HCEC 1CT (cell line): ENCODE data around the gene MAGED1.

Experiments used
- DNase-seq: peaks from one replicate; pipeline ENCODE4 v3.0.0-alpha.2; 2017

MAGED1 gene, protein sequence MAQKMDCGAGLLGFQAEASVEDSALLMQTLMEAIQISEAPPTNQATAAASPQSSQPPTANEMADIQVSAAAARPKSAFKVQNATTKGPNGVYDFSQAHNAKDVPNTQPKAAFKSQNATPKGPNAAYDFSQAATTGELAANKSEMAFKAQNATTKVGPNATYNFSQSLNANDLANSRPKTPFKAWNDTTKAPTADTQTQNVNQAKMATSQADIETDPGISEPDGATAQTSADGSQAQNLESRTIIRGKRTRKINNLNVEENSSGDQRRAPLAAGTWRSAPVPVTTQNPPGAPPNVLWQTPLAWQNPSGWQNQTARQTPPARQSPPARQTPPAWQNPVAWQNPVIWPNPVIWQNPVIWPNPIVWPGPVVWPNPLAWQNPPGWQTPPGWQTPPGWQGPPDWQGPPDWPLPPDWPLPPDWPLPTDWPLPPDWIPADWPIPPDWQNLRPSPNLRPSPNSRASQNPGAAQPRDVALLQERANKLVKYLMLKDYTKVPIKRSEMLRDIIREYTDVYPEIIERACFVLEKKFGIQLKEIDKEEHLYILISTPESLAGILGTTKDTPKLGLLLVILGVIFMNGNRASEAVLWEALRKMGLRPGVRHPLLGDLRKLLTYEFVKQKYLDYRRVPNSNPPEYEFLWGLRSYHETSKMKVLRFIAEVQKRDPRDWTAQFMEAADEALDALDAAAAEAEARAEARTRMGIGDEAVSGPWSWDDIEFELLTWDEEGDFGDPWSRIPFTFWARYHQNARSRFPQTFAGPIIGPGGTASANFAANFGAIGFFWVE

DNA sequence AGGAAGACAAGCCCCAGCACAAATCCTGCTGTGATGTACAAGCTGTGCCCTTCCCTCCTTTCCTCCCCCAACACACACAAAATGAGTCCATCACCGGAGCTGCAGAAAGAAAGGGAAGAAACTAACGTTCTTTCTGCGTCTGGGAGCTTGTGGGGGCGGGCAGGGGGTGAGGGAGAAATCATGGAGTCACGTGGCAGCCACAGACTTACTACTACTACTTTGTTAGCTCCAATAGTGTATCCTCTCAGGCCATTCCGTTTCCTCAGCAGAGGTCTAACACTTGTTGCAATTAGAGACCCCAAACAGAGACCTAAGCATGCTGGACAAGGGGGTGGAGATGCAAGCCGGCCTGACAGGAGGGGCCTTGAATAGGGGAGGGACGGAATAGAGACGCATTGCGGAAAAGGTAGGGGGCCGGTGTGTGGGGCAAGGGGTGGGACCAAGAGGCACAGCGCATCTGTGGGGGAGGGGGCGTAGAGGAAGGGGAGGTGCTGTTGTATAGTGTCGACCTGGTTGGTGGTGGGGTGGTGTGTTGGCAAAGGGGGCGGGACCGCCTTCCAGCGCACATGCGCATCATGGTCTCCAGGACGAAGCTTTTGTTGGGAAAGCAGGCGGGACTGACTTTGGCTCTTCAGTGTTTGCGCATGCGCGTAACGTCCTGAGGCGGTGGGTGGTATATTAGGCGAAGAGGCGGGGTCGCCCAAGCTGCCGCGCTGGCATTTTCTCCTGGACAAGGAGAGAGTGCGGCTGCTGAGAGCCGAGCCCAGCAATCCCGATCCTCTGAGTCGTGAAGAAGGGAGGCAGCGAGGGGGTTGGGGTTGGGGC lies at the start of gene MAGED1:
MAGED1 (plus strand) TSS at position 703 of the 825 bp plus-strand sequence. CDS start 682 bp downstream, outside the sequence.
- DNase-seq: peak; percentile 85

- no peak for DNase-seq
Measured at GRCh38 chrX:51847463-51847862, 46.0 kb upstream of the MAGED1 start.

- no peak for DNase-seq
Measured at GRCh38 chrX:51851507-51852085, 41.8 kb upstream of the MAGED1 start.

- DNase-seq: no peak
Measured at GRCh38 chrX:51852096-51852495, 41.3 kb upstream of the MAGED1 start.

GRCh38 chrX:51852621-51853020 lies 40.8 kb upstream of the MAGED1 start:
- no peak for DNase-seq

DNA sequence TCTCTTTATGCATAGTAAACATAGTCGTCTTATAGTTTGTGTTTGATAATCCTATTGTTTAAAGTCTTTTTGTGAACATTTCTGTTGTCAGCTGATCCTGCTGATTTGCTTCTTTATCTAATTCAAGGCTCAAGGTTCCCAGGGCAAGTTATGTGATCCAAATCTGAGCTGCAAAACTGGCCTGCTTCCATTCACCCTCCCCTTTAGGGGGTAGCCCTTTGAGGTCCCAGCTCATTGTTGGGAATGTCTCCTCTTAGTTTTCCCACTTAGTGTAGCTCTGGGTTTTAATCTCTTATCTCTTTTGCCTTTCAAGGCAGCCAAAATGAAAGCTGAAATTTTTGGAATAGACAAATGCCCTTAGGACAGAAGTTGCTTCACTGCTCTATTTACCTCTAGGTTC lies 40.2 kb upstream of the MAGED1 start:
- no peak for DNase-seq

DNA sequence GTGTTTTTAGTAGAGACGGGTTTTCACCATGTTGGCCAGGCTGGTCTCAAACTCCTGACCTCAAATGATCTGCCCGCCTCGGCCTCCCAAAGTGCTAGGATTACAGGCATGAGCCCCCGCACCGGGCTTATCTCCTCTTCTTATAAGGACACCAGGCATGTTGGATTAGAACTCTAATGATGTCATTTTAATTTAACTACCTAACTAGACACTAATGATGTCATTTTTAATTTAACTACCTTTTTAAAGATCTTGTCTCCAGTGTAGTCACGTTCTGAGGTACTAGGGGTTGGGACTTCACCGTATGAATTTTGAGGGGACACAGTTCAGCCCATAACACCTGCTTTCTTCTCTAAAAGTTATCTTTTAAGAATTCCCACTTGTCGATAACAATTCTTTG lies 37.7 kb upstream of the MAGED1 start:
- no peak for DNase-seq

DNA sequence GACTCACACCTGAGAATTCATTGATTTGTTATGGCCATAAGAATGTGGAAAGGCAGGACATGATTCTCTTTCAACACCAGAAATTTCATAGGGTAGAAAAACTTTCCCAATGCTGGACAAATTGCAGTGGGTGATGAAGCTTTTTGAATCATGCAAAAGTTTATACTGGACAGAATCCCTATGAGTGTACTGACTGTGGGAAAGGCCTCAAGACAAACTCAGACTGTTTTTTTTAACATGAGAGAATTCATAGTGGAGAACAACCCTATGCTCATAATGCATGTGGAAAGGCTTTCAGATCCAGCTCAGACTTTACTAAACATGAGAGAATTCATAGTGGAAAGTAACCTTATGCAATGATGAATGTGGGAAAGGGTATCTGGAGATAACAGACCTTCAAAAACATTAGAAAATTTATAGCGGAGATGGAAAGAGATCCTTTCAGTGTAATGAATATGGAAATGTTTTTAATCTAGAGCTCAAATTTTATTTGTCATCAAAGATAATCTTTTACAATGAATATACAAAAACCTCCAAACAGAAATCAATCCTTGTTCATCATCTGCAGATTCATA lies 36.2 kb upstream of the MAGED1 start:
- DNase-seq: no peak

DNA sequence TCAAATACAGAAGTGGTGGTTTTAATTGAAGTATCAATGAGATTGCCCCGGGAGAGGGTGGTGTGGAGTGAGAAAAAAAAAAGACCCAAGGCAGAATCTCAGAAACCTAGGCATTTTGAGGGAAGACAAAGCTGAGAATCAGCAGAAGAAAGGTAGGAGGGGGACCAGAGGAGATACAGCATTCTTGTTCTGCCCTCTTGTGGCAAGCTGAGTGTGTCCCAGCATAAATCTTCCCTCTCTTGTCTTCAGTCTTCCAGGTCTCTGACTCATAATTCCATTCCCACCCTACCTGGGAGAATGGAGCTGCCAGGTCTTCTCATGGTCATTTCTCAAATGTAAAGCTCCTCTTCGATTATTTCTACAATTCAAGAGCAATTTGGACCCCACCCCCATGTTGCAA lies 32.7 kb upstream of the MAGED1 start:
- no peak for DNase-seq

DNA sequence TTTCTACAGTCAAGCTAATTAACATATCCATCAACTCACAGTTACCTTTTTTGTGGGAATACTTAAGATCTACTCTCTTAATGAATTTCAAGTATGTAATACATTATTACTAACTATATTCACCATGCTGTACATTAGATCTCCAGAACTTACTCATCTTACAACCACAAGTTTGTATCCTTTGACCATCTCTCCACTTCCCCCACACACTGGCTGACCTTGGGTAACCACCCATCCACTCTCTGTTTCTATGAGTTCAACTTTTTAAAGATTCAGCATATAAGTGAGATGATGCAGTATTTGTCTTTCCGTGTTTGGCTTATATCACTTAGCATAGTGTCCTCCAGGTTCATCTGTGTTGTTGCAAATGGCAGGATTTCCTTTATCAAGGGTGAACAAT lies 30.5 kb upstream of the MAGED1 start:
- DNase-seq: no peak

DNA sequence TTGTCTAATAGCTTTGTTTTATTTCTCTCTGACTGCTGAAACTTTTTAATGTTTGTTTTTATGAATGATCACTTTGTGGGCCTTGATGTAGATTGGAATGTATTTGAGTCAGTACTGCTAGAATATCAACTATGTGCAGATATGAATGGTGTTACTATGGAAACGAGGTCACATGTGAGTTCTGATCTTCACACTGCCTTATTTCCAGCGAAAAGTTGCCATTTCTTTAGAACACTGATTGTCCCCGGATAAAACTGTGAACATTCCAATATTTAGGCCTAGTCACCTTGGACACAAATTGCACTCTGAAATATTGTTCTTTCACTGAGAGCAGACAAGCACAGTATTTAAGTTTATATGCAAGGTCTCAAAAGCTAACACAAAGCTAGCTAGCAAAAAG lies 27.2 kb upstream of the MAGED1 start:
- DNase-seq: no peak

DNA sequence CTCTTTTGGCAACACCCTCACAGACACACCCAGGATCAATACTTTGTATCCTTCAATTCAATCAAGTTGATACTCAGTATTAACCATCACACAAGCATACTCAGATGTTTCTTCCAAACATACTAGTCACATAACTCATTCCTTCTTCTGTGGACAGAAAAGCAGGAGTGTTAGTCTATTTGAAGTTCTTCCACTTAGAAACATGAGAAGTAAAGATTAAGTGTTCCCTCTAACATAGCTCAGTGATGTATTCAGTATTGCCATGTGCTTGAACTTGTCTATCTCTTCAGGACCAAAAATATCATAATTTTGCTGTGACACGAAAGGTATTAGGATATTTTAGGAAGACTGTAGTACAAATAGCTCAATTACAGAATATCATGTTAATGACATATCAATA lies 25.8 kb upstream of the MAGED1 start:
- DNase-seq: no peak

DNA sequence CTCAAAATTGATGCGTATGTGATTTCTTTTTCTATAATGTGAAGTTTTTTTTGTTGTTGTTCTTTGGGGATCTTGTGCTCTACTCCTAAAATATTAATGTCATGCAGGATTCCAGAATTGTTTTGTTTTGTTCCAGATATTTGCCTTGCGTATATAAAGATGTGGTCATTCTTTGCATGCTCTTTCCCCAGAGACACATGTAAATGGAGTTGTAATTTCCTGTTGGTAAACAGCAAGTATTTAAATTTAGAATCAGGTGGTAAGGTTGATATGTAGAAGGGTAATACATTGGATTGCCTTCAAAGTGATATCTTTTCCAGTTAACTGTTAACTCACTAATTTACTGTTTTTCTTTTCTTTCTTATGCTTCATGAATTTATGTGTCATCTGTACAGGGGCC lies 23.1 kb upstream of the MAGED1 start:
- DNase-seq: no peak

GRCh38 chrX:51874123-51874522 lies 19.3 kb upstream of the MAGED1 start:
- DNase-seq: no peak

GRCh38 chrX:51876441-51876840 lies 17.0 kb upstream of the MAGED1 start:
- peak; percentile 67 for DNase-seq

DNA sequence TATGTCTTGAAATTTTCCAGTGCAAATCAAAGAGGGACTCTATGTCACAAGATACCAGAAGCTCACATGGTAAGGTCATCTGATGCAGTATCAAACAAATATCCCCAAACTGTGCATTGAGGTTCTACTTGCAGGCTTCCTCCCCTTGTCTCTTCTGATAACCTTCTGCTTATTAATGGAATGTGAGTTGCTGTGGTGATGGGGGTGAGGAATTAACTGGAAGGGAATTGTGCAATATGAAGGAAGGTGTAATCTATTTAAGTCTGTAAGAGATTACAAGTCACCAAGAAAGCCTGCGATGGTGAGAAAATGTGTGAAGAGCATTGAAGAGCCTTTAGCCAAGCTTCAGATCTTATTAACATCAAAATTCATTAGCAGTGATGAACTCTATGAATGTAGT lies 15.4 kb upstream of the MAGED1 start:
- DNase-seq: no peak

- no peak for DNase-seq
Measured at GRCh38 chrX:51889851-51890250, 3.6 kb upstream of the MAGED1 start.

- DNase-seq: no peak
Measured at GRCh38 chrX:51891245-51891644, 2.2 kb upstream of the MAGED1 start.

DNA sequence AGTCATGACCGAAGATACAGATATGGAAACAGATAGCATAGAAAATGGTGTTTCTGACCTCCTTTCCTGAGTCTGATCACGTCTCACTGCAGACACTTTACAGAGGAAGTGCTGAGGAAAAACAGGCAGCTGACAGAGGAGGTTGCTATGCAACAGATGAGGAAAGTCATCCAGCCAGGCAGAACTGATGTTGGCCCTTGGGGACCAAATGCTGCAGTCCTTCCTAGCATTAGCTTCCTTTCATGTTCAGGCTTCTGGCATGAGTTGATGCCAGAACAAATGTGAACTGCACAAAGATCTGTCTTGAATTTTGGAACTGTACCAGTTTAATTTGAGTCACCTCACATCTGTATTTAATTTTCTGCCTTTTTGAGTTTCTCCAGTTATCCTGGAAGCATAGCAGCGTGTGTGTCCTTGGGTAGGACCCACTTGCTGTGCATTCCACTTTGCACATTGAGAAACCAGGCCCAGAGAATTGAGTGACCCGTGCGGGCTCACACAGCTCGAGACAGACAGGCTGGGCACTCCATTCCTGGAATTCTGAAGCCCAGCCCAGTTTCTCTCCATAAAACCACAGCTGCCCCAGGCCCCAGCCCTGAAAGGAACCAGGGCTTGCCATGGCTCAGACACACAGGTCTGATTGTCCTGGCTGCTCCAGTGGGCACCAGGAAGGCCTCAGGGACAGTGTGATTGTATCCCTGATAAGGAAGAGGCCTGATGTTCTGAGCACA lies 1.4 kb upstream of the MAGED1 start:
- DNase-seq: peak; percentile 51

- DNase-seq: no peak
Measured at GRCh38 chrX:51893931-51894696, 691 bp downstream of the MAGED1 start.

GRCh38 chrX:51894697-51895336 lies 1.4 kb downstream of the MAGED1 start:
- DNase-seq: no peak
